ENCODE data around the gene COX20.
"Not testable (repeated sequence)": the region's sequence is repeated elsewhere in the genome, so short reads cannot be mapped to it uniquely, and the experiment has no call there.

Gene COX20

GRCh38 chr1:244835276-244836134, at the start of gene COX20:
Gene COX20, plus strand, starts transcription at chr1:244835658. Its CDS starts 57 bp downstream, at chr1:244835715.
- DNase-seq (ENCODE audit: low read depth in 4 of 4, low spot score in 1 of 4), result peak; percentile 72 to 87 (median 79)

GRCh38 chr1:244788493-244789275, 46.8 kb upstream of the COX20 start:
- no peak for DNase-seq (ENCODE audit: low read depth in 4 of 4, low spot score in 1 of 4)

- no peak for DNase-seq (ENCODE audit: low read depth in 4 of 4, low spot score in 1 of 4)
These were observed 46.2 kb upstream of the COX20 start for GRCh38 chr1:244789276-244789580.

GRCh38 chr1:244789731-244790130, 45.7 kb upstream of the COX20 start:
- DNase-seq (ENCODE audit: low read depth in 4 of 4, low spot score in 1 of 4), result no peak

- DNase-seq (ENCODE audit: low read depth in 4 of 4, low spot score in 1 of 4), result no peak
These were observed 44.4 kb upstream of the COX20 start for GRCh38 chr1:244791061-244791460.

GRCh38 chr1:244792188-244792850, 43.1 kb upstream of the COX20 start:
- DNase-seq (ENCODE audit: low read depth in 4 of 4, low spot score in 1 of 4), result no peak

GRCh38 chr1:244794071-244794470, 41.4 kb upstream of the COX20 start:
- no peak for DNase-seq (ENCODE audit: low read depth in 4 of 4, low spot score in 1 of 4)

- DNase-seq (ENCODE audit: low read depth in 4 of 4, low spot score in 1 of 4), result not testable (repeated sequence)
These were observed 40.9 kb upstream of the COX20 start for GRCh38 chr1:244794516-244794915.

- peak; percentile 15 to 39 (median 24) for DNase-seq (ENCODE audit: low read depth in 4 of 4, low spot score in 1 of 4)
These were observed 38.6 kb upstream of the COX20 start for GRCh38 chr1:244796719-244797406.

- DNase-seq (ENCODE audit: low read depth in 4 of 4, low spot score in 1 of 4), result no peak
These were observed 34.6 kb upstream of the COX20 start for GRCh38 chr1:244800821-244801220.

GRCh38 chr1:244801246-244801645, 34.2 kb upstream of the COX20 start:
- peak; percentile 16 to 37 (median 24) for DNase-seq (ENCODE audit: low read depth in 4 of 4, low spot score in 1 of 4)

- DNase-seq (ENCODE audit: low read depth in 4 of 4, low spot score in 1 of 4), result no peak
These were observed 33.4 kb upstream of the COX20 start for GRCh38 chr1:244802041-244802440.

- DNase-seq (ENCODE audit: low read depth in 4 of 4, low spot score in 1 of 4), result no peak
These were observed 32.8 kb upstream of the COX20 start for GRCh38 chr1:244802556-244803239.

GRCh38 chr1:244804841-244805240, 30.6 kb upstream of the COX20 start:
- no peak for DNase-seq (ENCODE audit: low read depth in 4 of 4, low spot score in 1 of 4)

- no peak for DNase-seq (ENCODE audit: low read depth in 4 of 4, low spot score in 1 of 4)
These were observed 28.3 kb upstream of the COX20 start for GRCh38 chr1:244807138-244807537.

GRCh38 chr1:244810221-244810620, 25.2 kb upstream of the COX20 start:
- DNase-seq (ENCODE audit: low read depth in 4 of 4, low spot score in 1 of 4), result no peak

GRCh38 chr1:244813327-244813726, 22.1 kb upstream of the COX20 start:
- no peak for DNase-seq (ENCODE audit: low read depth in 4 of 4, low spot score in 1 of 4)

GRCh38 chr1:244815600-244816099, 19.8 kb upstream of the COX20 start:
- DNase-seq (ENCODE audit: low read depth in 4 of 4, low spot score in 1 of 4), result no peak

- no peak for DNase-seq (ENCODE audit: low read depth in 4 of 4, low spot score in 1 of 4)
These were observed 18.0 kb upstream of the COX20 start for GRCh38 chr1:244817415-244817894.

GRCh38 chr1:244820131-244820530, 15.3 kb upstream of the COX20 start:
- no peak for DNase-seq (ENCODE audit: low read depth in 4 of 4, low spot score in 1 of 4)

Measured in stimulated activated CD4-positive, alpha-beta T cell treated with anti-CD3 and anti-CD28 coated beads, Interleukin-1b, Interleukin-23, amount 100 ng/mL, for 24 hours (primary cell).